Right atrium auricular region (tissue), 2 donors: ENCODE results near the gene HSF2BP. TPM values are rescaled to one million over a fixed set of nuclear protein-coding genes. Genes with fewer than 3 reads are reported as not detected.
"Not testable (repeated sequence)": the region's sequence is repeated elsewhere in the genome, so short reads cannot be mapped to it uniquely, and the experiment has no call there.

Experiments
- DNase-seq: peaks from one replicate; pipeline ENCODE4 v3.0.0-alpha.2; 2019; ENCODE audit warnings: low spot score
- H3K27ac ChIP-seq, 2 donors: fragments of 200-600 bp; sonication (generic); 1 replicate in 1 of 2; 2 replicates in 1 of 2; pipeline ENCODE4 v1.5.1; 2016 to 2019
- H3K27me3 ChIP-seq, 2 donors: fragments of 200-600 bp; sonication (generic); one replicate each; pipeline versions ENCODE4 v1.5.1 to v1.6.0; 2017 to 2019
- H3K36me3 ChIP-seq: fragments of 200-600 bp; sonication (generic); one replicate; pipeline ENCODE4 v1.5.1; 2016
- H3K4me1 ChIP-seq, 2 donors: fragments of 200-600 bp; sonication (generic); one replicate each; pipeline versions ENCODE4 v1.5.1 to v1.6.0; 2017 to 2019
- H3K4me3 ChIP-seq, 2 donors: fragments of 200-600 bp; sonication (generic); 1 replicate in 1 of 2; 2 replicates in 1 of 2; pipeline ENCODE4 v1.5.1; 2017 to 2019; ENCODE audit warnings: mild to moderate bottlenecking in 1 of 2, moderate library complexity in 1 of 2
- H3K9me3 ChIP-seq, 2 donors: fragments of 200-600 bp; sonication (generic); one replicate each; pipeline ENCODE4 v1.5.1; 2019
- CTCF ChIP-seq, 2 donors: fragments of 200-600 bp; sonication (generic); IDR thresholded peaks; one replicate each; pipeline ENCODE4 v1.5.1; 2019; ENCODE audit warnings: antibody characterized with exemption in 2 of 2
- total RNA-seq, 2 donors: library from RNA; depleted of rRNA; stranded (reverse); fragments of >200 nt; gene quantifications; one replicate each; pipeline ENCODE4 v1.1.0, GENCODE V29; 2016

The HSF2BP gene
- total RNA-seq, 2 donors from 2014 or later, result 0.44 to 0.67 TPM

- Histone ChIP-seq H3K4me1 (peaks cover 0 to 14% of the 10 kb centered on the region in 2 donors), H3K36me3 (no peaks in the 10 kb centered on the region), H3K9me3 (no peaks in the 10 kb centered on the region), H3K27ac (no peak overlapping the region), H3K27me3 (no peaks in the 10 kb centered on the region), H3K4me3 (no peak overlapping the region)
- DNase-seq, result no peak
- no peak for TF ChIP-seq CTCF (IDR thresholded peaks at IDR 0.05)
These were observed 59.6 kb downstream of the HSF2BP start for GRCh38 chr21:43599728-43600127.

- no peak for TF ChIP-seq CTCF (IDR thresholded peaks at IDR 0.05)
- H3K9me3 ChIP-seq, result no peaks in the 10 kb centered on the region
- no peak overlapping the region for H3K27ac ChIP-seq
- H3K4me1 ChIP-seq, result peaks cover 0 to 10% of the 10 kb centered on the region in 2 donors
- no peaks in the 10 kb centered on the region for H3K36me3 ChIP-seq
- H3K4me3 ChIP-seq, result no peak overlapping the region
- DNase-seq, result no peak
- H3K27me3 ChIP-seq, result no peaks in the 10 kb centered on the region
These were observed 60.7 kb downstream of the HSF2BP start for GRCh38 chr21:43598416-43599120.

GRCh38 chr21:43597540-43598250, 61.6 kb downstream of the HSF2BP start:
- TF ChIP-seq CTCF (IDR thresholded peaks at IDR 0.05), result no peak
- Histone ChIP-seq H3K27ac (no peak overlapping the region), H3K9me3 (no peaks in the 10 kb centered on the region), H3K4me3 (no peak overlapping the region), H3K27me3 (no peaks in the 10 kb centered on the region), H3K36me3 (no peaks in the 10 kb centered on the region), H3K4me1 (peaks cover 0 to 1% of the 10 kb centered on the region in 2 donors)
- no peak for DNase-seq

GRCh38 chr21:43597052-43597451, 62.2 kb downstream of the HSF2BP start:
- no peaks in the 10 kb centered on the region for H3K27me3 ChIP-seq
- H3K9me3 ChIP-seq, result no peaks in the 10 kb centered on the region
- no peak overlapping the region for H3K4me3 ChIP-seq
- H3K36me3 ChIP-seq, result no peaks in the 10 kb centered on the region
- no peak overlapping the region for H3K27ac ChIP-seq
- no peaks in the 10 kb centered on the region for H3K4me1 ChIP-seq
- DNase-seq, result no peak
- no peak for TF ChIP-seq CTCF (IDR thresholded peaks at IDR 0.05)

DNA sequence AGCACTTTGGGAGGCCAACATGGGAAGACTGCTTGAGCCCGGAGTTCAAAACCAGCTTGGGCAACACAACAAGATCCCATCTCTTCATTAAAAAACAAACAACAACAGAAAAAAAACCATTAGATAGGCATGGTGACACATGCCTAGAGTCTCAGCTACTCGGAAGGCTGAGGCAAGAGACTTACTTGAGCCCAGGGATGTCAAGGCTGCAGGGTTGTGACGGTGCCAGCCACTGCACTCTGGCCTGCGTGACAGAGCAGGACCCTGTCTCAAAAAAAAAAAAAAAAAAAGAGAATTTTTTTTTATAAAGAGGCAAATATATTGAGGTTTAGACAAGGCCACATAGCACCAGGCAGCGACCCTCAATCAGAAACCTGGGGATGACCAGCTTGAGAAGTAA, 62.7 kb downstream of the HSF2BP start:
- Histone ChIP-seq H3K36me3 (no peaks in the 10 kb centered on the region), H3K9me3 (no peaks in the 10 kb centered on the region), H3K4me3 (no peak overlapping the region), H3K4me1 (no peaks in the 10 kb centered on the region), H3K27ac (no peak overlapping the region), H3K27me3 (no peaks in the 10 kb centered on the region)
- no peak for DNase-seq
- no peak for TF ChIP-seq CTCF (IDR thresholded peaks at IDR 0.05)

GRCh38 chr21:43595769-43596168, 63.5 kb downstream of the HSF2BP start:
- not testable (repeated sequence) for H3K36me3 ChIP-seq

More at GRCh38 chr21:43595769-43596168, 63.5 kb downstream of the HSF2BP start:
- H3K4me3 ChIP-seq, H3K9me3 ChIP-seq, H3K27ac ChIP-seq, DNase-seq, H3K4me1 ChIP-seq, H3K27me3 ChIP-seq: not testable (repeated sequence)
